ENCODE results near the gene SLC7A1.

The SLC7A1 gene

DNA sequence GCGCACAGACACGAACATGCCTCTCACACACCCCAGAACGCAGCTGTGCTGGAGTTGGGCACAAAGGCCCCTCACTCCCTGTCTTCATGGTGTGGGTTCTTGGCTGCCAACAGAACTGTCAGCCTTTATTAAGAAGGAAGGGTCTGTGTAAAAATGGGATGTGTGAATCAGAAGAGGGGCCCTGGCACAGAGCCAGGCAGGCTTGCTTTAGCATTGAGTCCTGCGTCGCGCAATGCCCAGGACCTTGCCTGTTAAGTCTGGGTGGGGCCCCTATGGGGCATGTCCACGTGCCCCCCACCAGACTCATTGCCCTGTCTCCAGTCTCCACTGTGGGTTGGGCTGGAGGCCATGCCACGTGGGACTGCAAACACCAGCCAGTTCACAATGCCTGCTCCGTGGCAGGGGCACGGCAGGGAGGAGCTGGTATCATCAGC is 84.8 kb downstream of the SLC7A1 start:
- DNase-seq (ENCODE audit: low read depth) = no peak

- no peak for DNase-seq (ENCODE audit: low read depth)
These were observed 85.4 kb downstream of the SLC7A1 start for GRCh38 chr13:29509999-29510589.

GRCh38 chr13:29508876-29509252 is 86.6 kb downstream of the SLC7A1 start:
- DNase-seq (ENCODE audit: low read depth) = no peak

DNA sequence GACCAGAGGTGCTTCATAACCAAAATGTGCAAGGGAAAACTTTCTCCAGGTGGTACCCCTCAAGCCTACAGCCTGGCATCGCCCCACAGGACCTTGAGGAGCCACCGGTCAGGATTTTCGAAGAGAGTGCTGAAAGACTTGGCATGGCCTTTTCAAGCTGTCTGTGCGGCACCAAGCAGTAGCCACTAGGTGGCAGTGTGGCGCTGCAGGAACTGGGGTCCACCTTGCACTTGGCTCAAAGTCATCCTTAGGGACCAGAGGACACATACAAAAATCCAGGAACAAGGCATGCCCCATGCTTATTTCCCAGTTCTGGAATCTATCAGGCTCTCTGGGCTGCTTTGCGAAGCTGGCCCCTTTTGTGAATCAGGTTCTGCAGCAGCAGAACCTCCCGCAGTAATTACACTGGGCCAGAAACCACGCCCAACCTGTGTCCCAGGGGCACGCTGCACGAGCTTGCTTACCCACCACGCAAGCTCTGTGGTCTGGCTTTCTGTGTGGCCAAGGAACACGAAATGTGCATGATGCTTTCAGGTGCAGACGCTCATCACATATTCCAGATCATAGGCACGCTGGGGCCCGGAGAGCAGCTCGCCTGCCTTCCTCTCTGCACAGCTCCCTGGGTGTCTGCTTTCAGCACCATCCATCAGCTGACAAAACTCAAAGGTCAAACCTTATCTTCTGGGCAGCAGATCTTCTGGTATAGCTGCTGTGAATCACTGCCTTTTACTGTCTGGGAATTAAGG is 87.2 kb downstream of the SLC7A1 start:
- DNase-seq (ENCODE audit: low read depth) = peak; percentile 49

DNA sequence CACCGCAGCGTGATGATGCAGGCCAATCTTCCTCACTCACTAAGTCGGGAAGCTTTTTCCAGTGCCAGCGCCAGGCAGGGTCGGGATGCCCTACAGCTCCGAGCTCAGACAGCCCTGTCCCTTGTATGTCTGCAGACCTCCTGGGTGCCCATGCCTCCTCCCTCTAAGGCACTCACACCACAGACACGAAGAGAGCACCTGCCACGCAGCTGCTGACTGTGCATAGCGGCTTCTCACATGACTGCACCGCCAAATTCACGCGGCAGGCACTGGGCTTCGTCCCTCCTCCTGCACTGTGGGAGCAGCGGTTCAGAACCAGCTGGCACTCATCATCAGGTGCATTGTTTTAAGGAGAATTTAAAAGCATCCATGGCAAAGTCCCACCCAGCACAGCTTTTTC is 88.1 kb downstream of the SLC7A1 start:
- DNase-seq (ENCODE audit: low read depth) = no peak

GRCh38 chr13:29505950-29506349 is 89.5 kb downstream of the SLC7A1 start:
- no peak for DNase-seq (ENCODE audit: low read depth)

GRCh38 chr13:29505511-29505910 is 90.0 kb downstream of the SLC7A1 start:
- DNase-seq (ENCODE audit: low read depth) = no peak

GRCh38 chr13:29504691-29505090 is 90.8 kb downstream of the SLC7A1 start:
- no peak for DNase-seq (ENCODE audit: low read depth)

- DNase-seq (ENCODE audit: low read depth) = no peak
These were observed 92.2 kb downstream of the SLC7A1 start for GRCh38 chr13:29503041-29503837.

DNA sequence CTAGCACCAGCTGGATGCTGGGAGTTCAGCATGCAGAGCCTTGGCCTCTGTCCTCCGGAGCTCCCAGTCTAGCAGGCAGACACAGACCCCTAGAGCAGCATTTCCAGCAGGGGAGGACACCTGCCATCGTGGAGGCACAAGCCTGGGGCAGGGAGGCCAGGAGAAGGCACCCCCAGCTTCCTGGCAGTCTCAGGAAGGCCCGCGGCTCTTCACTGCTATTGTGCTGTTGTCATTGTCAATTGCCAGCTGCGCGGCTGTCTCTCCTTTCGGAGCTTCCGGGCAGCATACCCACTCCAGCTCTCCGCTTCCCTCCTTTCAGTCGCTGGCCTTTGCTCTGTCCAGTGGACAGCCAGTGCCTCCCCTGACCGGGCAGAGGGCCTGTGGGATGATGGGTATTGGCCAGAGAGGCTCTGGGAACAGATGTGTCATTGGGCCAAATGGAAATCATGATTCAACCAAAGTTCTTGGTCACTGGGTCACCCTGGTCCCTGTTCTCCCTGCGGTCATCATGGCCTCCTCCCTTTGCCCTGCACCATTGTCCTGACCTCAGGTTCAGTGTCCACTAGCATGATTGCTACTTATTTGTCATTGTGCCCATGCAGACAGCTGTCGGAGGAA is 93.0 kb downstream of the SLC7A1 start:
- no peak for DNase-seq (ENCODE audit: low read depth)

- no peak for DNase-seq (ENCODE audit: low read depth)
These were observed 93.8 kb downstream of the SLC7A1 start for GRCh38 chr13:29501674-29502073.

DNA sequence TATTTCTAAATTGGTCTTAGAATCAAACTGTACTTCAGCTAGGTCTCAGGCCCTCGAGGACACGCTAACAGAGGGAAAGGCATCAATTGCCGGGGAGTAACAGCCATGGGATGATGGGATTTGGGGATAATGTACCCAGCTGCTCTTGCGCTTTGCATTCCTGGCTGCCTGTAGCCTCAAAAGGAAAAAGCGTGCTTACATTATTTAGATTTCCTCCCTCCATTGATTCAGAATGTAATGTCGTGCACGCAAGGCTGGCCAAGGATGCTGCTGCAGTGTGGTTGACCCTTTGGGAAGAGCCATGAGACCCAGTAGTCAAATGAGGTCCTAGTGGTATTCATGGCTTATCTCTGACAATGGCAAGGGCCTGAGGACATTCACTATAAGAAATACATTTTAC is 95.1 kb downstream of the SLC7A1 start:
- no peak for DNase-seq (ENCODE audit: low read depth)

- no peak for DNase-seq (ENCODE audit: low read depth)
These were observed 95.9 kb downstream of the SLC7A1 start for GRCh38 chr13:29499506-29500165.

DNA sequence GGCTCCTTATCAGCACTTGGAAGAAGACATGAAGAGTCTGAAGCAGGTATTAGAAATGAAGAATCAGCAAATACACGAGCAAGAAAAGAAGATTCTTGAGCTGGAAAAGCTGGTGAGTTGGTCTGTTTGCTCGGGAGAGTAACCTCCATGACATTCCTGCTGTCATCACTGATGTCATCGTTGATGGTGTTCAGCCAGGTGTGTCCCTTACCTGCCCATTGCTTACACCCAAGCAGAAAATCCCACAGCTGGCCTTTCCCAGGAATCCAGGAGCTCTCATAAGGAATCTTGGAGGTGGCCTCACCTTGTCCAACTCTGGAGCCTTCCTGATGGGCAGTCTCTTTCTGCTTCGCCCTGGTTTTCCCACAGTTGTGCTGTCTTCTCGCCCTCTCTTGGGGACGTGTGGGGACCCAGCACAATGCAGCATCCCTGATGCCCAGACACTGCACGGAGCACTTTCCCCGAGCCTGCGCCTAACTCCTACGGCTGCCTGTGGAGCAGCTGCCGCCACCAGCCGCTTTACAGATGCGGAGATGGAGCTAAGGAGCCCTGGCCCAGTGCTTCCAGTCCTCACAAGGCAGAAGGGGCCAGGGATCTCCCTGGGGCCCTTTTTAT is 97.0 kb downstream of the SLC7A1 start:
- no peak for DNase-seq (ENCODE audit: low read depth)

- DNase-seq (ENCODE audit: low read depth) = no peak
These were observed 98.3 kb downstream of the SLC7A1 start for GRCh38 chr13:29497137-29497654.

DNA sequence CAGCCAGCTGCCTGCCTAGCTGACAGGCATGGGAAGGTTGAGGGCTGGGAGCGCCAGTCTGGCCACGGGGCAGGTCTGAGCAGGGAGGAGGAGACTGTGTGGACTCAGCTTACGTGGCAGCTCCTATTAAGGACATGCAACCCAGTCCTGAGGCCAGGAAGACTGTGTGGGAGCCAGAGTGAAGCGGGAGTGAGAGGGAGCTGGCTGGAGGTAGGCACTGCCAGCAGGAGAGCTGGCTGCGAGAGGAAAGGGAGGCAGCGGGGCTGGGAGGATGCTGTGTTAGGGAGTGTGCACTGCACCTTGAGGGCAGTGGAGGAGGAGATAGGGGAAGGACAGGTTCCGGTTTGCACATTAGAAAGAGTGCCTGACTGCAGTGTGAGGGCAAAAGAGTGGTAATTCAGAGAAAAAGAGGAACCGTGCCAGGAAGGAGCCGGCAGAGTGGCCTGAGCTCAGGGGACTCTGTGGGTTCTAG is 99.2 kb downstream of the SLC7A1 start:
- DNase-seq (ENCODE audit: low read depth) = no peak

DNA sequence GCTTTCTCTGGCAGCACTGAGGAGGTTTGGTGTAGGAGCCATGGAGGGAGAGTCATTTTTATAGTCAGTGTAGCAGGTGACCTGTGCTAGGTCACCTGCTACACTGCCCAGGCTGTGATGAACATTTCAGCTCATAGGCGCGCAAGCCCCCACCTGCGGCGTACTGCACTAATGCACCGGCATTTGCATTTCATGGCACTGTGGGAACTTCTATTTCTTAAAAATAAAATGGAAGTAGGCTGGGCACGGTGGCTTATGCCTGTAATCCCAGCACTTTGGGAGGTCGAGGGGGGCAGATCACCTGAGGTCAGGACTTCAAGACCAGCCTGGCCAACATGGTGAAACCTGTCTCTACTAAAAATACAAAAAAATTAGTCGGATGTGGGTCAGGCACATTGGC is 101.0 kb downstream of the SLC7A1 start:
- no peak for DNase-seq (ENCODE audit: low read depth)

- DNase-seq (ENCODE audit: low read depth) = no peak
These were observed 101.7 kb downstream of the SLC7A1 start for GRCh38 chr13:29493796-29494195.

GRCh38 chr13:29491248-29491647 is 104.2 kb downstream of the SLC7A1 start:
- no peak for DNase-seq (ENCODE audit: low read depth)

DNA sequence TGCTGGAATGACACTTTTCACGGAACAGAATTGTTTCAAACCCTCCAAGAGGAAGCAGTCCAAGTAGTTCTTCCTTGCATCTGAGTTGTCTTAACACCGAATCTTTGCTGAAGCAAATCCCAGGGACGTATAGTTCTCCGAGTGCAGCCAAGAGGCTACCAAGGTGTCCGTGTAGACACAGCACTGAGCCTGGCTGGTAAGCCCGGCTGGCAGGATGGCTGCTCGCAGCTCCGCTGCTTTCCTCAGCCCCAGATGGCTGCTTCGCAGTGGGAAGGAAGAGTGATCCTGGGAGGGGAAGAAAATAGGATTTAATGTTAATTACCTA is 105.0 kb downstream of the SLC7A1 start:
- no peak for DNase-seq (ENCODE audit: low read depth)
